GM10847 (cell line): Measurements from ENCODE around the gene ADGRD2.

Source experiments
- POLR2A ChIP-seq: IDR thresholded peaks from 2 replicates; pipeline ENCODE4 v1.6.1; 2011; ENCODE audit not compliant: insufficient read length; ENCODE audit errors: extremely low read depth

ADGRD2 gene

DNA sequence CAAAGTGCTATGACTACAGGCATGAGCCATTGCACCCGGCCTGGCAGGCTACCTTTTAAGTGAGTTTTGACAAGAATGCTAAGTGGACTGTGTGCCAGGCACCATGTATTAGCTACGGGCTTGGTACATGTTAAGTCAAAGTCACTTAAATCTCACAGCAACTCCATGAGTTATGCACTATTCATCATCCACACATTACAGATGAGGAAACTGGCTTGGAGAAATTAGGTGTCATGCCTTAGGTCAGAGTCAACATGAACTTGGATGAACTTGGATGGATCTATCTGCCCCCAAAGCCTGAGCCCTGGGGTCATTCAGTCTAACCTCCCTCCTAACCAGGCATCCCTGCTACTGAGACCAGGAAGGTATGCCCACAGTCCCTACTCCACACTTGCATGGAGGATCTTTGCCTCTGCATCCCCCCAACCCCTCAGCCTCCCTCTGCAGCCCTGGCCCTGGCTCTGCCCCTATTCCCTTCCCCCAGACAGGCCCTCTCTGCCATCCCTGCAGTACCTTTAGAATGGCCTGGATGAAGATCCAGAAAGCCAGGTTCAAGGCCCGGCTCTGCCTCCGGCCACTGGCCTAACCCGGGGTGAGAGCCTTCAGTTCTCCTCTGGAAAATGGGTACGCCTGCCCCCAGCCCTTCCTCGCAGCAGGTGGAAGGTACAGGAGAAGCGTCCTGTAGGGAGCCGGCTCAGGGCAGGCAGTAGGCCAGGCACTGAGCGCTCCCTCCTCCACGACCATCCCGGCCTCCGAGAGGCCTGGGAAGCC lies 685 bp upstream of the ADGRD2 start:
- TF ChIP-seq POLR2A, result no peak

DNA sequence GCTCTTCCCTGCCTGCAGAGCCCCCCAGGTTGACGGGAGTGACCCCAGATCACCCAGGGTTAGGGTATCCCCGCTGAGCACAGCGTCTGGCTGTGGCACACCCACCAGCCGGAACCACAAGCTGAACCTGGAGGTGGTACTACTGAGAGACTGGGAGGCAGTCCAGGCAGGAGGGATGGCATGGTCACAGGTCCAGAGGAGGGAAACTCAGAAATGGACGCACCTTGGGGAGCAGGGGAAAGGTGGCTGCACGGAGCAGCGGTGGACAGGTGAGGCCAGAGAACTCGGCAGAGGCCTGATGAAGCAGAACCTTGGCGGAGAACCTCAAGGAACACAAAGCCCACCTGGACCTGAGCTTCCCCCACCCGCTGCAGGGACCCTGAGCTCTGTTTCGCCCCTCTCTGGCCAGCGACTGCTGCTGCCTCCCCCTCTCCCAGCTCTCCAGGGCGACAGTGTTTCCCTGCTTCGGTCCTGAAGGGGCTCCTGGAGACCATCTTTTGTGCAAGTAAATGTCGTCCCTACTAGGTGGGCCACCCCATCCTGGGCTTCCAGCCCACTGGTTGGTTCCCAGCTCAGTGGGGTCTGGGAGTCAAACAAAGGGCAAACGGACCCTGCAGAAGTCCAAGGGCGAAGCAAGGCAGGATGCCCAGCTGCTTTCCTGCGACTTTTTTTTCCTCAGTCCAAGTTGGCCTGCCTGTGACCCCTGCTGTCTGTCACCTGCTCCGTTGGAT lies 845 bp downstream of the ADGRD2 start:
- no peak for TF ChIP-seq POLR2A

DNA sequence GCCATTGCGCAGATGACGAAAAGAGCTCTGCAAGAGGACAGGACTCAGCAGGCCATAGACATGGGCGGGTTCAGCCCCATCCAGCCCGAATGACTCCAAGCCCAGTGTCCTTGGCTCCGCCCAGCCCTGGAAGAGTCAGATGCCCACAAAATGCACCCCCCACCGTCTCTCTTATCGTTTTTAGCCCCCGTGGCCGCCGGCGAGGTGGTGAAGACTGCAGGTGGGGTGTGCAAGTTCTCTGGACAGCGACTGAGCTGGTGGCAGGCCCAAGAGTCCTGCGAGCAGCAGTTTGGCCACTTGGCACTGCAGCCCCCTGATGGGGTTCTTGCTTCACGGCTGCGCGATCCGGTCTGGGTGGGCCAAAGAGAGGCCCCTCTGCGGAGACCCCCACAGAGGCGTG lies 2.1 kb downstream of the ADGRD2 start:
- no peak for TF ChIP-seq POLR2A

DNA sequence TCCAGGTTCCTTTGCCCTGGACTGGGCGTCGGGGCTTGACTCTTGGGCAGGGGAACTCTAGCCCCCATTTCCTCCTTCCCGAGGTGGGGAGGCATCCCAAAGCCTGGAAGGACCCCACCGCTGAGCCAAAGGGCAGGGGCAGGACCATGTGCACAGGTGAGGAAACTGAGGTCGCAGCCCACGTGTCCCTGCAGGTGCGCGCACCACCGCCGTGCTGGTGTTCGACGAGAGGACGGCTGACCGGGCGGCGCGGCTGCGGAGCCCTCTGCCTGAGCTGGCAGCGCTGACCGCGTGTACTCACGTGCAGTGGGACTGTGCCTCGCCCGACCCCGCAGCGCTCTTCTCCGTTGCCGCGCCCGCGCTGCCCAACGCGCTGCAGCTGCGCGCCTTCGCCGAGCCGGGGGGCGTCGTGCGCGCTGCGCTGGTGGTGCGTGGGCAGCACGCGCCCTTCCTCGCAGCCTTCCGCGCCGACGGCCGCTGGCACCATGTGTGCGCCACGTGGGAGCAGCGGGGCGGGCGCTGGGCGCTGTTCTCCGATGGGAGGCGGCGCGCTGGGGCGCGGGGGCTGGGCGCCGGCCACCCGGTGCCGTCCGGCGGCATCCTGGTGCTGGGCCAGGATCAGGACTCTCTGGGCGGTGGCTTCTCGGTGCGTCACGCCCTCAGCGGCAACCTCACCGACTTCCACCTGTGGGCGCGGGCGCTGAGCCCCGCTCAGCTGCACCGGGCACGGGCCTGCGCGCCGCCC lies 2.8 kb downstream of the ADGRD2 start:
- TF ChIP-seq POLR2A, result no peak

DNA sequence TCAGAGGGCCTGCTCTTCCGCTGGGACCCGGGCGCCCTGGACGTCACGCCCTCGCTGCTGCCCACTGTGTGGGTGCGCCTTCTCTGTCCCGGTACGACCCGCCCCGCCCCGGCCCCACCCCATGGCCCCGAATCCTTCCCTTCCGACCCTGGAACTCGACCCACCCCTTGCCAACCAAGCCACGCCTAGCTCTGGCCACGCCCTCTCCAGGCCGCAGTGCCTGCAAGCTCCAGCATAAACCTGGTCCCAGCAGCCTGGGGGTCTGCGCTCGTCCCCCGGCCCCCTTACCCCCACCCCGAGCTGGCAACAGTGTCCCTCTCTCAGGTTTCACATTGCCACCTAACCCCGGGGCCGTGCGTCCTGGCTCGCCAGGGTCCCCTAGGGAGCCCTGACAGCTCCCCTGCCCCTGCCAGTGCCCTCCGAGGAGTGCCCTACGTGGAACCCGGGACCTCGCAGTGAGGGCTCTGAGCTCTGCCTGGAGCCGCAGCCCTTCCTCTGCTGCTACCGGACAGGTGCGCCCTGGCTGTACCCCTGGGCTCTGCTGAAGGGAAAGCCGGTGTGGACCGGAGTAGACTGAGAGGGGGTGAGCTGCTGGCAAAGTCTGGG lies 3.4 kb downstream of the ADGRD2 start:
- no peak for TF ChIP-seq POLR2A

DNA sequence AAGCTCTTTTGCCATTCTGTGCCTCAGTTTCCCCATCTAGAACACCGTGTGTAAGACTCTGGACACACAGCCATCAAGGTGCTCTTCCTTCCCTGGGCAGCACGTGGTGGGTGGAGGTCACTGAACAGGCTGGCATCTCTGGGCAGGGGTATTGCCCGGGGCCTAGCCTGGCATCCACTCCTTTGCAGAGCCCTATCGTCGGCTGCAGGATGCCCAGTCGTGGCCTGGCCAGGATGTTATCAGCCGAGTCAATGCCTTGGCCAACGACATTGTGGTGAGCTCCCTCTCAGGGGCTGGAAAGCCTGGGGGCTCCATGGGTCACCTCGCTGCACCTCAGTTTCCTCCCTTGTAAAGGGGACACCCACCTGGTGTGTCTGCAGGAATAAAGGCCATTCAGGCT lies 4.0 kb downstream of the ADGRD2 start:
- TF ChIP-seq POLR2A, result no peak

DNA sequence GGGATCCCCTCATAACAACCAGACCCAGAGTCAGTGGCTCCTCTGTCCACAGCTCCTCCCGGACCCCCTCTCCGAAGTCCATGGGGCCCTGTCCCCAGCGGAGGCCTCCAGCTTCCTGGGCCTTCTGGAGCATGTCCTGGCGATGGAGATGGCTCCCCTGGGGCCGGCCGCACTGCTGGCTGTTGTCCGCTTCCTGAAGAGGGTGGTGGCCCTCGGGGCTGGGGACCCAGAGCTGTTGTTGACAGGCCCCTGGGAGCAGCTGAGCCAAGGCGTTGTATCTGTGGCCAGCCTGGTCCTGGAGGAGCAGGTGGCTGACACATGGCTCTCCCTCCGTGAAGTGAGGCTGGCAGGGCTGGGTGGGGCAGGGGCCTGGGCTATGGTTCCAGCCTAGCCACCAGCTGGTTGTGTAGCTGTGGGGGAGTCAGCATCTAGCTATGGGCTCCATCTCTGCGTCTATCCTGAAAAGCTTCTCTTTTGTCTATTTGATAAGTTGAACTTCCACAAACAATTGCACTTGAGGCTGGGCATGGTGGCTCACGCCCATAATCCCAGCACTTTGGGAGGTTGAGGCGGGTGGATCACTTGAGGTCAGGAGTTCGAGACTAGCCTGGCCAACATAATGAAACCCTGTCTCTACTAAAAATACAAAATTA lies 4.7 kb downstream of the ADGRD2 start:
- no peak for TF ChIP-seq POLR2A

DNA sequence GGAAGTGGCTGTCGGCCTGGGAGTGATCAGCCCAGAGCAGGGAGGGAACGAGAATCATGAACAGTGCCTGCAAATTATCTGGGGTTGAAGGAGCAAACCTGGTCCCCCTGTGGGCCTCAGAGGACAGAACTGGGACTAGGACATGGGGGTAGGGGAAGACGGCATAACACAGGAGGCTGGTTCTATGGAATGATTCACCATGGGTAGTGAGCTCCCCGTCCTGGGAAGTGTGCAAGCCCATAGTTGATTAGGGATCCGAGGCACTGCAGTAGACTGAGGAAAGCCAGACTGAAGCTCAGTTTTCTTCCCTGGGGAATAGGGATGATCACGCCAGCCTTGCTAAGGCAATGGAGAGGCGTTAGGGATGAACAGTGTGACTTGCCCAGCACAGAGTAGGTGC lies 5.6 kb downstream of the ADGRD2 start:
- TF ChIP-seq POLR2A, result no peak

DNA sequence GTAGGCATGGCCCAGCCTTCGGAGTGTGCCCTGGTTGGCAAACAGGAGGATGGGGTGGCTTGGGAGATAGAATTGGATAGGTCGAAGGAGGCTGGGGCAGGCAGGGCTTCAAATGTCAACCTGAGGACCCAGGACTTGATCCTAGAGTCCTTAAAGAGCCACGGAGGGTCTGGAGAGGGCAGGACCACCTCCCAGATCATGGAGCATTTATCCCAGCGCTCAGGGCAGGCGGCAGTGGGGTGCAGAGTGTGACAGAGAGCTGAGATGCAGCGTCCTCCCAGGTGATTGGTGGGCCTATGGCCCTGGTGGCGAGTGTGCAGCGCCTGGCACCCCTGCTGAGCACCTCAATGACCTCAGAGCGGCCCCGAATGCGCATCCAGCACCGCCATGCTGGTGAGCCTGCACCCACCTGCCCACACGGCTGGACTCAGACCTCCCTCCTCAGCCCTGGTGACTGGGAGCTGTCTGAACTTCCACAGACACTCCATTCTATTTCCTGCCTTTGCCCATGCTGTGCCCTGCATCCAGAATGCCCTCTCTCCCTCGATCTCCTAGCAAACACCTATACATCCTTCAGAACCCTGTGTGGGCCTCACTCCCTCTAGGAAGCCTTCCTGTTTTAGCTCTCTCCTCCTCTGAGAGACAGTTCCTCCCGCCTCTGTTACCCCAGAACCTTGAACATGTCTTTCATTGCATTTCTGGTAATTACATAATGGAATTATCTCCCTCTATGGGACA lies 6.3 kb downstream of the ADGRD2 start:
- TF ChIP-seq POLR2A, result no peak

DNA sequence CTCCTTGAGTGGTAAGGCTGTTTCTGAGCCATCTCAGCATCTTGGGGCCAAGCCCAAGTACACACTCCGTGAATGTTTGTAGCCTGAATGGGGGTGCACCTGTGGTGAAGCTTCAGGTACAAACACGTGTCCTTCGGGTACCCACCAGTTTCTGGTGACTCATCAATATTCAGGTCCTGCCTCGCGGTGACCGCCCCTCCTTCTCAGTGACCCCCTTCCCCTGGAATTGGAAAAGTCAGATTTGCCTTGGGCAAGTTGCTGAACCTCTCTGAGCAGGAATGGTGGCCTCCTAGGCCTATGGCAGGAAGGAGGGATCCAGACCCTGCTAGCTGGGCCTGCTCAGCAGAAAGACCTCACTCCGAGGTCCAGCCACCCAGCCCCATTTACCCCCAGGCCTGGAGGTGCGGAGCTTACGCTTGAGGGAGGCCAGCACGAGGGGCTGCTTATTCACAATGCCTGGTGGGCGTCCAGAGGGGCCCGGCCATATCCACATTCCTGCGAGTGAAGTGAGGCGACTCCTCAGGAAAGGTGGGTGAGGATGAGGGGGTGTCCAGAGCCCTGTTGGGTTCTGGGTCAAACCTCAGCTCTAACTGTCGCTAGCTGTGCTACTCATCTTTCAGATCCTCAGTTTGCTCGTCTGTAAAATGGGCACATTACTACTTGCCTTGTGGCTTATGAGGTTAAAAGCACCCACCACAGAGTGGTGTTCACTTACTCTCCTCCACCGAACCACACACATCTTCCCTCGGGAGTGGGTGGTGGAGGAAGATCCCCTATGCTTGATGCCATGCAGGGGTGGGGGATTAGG lies 7.0 kb downstream of the ADGRD2 start:
- no peak for TF ChIP-seq POLR2A

DNA sequence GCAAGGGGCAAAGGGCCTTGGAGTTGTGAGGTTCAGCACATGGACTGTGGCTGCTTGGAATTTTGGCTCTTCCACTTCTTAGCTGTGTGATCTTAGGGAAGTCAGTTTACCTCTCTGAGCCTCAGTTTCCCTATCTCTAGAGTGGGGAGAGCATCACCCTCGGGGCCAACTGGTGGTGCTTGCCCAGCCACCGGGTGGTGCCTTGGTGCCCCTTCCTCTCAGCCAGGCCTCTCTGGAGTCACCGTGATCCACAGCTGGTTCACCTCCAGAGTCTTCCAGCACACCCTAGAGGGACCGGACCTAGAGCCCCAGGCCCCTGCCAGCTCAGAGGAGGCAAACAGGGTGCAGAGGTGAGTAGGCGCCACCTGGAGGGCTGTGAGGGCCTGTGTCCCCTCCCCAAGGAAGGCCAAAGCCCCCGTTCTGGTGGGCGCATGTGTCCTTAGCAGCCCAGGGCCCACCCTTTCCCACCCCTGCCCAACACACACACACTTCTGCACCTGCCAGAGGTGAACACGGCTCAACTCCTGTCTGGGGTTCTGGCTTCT lies 7.7 kb downstream of the ADGRD2 start:
- TF ChIP-seq POLR2A, result no peak

DNA sequence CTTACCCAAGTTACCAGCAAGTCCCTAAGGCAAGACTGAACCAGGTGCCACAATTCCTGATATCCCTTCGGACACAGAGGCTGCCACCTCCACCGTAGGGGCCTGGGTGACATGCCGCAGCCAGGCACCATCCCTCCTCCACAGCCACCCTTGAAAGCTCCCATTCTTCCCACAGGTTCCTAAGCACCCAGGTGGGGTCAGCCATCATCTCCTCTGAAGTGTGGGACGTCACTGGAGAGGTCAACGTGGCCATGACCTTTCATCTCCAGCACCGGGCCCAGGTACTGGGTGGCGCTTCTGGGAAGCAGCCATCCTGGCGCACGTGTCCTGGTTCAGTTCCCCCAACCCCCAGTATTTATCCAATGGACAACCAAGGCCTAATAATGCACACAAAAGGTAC lies 8.2 kb downstream of the ADGRD2 start:
- TF ChIP-seq POLR2A, result no peak

DNA sequence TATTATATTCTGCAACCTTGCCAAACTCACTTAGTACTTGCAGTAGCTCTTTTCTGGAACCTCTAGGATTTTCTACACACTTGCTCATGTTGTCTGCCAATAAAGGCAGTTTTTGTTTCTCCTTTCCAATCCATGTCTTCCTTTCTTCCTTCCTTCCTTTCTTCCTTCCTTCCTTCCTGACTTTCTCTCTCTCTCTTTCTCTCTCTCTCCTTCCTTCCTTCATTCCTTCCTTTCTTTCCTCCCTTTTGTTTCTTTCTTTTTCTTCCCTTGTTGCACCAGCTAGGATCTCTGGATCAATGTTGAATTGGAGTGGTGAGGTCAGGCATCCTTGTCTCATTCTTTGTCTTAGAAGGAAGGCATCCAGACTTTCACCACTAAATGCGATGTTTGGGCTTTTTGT lies 12.5 kb downstream of the ADGRD2 start:
- no peak for TF ChIP-seq POLR2A
